GM21390 (cell line): ENCODE results near the gene ACTRT2.

Source experiments
- ATAC-seq: cut with Tn5 transposase; IDR thresholded peaks from one replicate; pipeline ENCODE4 v1.9.1; 2021; ENCODE audit not compliant: unreplicated experiment

Gene ACTRT2

DNA sequence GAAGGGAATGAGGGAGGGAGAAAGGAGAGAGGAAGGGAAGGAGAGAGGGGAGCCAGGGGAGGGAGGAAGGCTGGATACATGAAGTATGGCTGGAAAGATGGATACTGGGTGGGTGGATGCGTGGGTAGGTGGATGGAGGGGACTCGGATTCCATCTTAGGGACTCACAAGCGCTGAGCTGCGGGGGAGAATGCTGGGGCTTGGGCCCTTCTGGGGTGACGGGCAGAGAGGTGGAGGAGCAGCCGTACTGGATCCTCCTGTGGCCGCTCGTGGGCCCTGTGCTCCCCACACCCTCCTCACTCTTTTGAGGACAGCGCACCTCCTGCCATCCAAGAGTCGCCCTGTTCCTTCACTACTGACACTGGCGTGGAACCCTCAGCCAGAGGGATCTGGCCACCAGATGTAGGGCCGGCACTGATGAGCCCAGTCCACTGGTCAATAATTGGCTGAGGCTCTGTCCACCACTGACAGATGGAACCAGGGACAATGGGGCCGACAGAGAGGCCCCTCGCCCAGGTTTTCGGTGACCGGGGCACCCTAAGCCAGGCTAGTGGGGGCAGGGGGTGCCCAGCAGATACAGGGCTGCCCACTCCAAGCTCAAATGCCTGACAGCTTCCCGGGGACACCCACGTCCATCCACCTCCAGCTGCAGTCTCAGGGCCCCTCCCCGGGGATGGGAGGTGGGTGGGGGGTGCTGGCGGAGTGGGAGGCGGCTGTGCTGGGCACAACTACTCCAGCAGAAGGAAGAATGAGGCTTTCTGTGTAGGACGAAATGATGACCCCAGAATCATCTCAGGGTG, 4.4 kb upstream of the ACTRT2 start:
- ATAC-seq, result no peak

DNA sequence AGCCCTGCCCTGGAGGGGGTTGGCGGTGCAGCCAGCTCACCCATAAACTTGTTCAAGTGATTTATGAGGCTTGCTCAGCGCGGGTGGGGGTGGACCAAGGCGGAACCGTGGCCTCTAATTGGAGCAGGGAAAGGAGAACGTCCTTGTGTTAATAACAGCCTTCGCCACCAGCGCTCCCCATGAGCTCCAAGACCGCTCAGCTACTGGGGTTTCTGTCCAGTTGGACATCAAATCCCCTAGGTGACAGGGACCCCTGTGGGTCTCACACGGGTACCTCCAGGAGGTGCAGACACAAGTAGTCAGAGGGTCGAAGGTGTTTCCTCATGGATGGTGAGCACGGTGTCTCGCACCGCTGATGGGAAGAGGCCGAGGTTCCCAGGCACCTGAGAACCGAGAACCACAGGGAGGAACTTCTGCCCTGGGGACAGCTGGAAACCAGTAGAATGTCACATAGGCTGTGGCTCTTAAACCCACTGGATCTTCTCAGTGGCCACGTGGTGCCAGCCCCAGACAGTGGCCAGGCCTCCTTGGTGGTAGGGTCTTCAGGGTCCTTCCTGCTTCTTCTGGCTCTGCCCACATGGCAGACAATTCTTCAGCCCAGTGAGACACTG, 3.7 kb upstream of the ACTRT2 start:
- no peak for ATAC-seq

DNA sequence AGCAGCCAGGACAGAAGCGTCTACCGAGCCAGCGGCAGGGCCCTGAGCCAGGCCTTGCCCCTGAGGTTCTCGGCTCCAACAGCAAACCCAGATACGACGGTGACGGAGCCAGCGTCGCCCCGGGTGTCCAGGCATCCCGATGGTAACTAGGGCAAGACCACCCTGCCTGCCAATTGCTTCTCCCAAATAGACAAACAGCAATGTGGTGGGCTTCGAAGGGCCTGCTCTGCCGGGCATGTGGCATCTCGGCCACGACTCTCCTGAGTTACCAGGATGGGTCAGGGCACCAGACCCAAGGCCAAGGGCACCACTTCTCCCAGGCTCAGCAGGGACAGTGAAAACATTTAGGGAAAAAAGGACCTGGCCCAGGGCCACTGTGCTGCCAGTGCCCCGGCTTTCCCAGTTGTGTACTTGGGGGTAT, 3.2 kb upstream of the ACTRT2 start:
- no peak for ATAC-seq

DNA sequence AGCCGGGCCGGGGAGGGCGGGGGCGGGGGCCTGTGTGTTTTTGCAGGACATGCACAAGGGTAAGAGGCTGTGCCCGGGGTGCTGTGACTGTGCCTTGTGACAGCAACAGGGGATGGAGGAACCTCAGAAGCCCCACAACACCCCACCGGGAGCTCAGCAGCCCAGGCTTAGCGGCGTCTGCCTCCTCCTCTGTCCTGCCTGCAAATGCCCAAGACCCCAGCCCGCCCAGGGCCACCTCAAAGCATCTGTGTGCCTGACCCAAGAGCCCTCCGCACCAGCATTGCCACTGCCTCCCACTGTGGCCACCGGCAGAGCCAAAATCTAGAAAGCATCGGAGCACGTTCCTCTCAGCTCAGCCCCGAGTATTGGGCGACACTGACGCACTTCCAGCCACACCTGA, 2.7 kb upstream of the ACTRT2 start:
- ATAC-seq, result no peak

DNA sequence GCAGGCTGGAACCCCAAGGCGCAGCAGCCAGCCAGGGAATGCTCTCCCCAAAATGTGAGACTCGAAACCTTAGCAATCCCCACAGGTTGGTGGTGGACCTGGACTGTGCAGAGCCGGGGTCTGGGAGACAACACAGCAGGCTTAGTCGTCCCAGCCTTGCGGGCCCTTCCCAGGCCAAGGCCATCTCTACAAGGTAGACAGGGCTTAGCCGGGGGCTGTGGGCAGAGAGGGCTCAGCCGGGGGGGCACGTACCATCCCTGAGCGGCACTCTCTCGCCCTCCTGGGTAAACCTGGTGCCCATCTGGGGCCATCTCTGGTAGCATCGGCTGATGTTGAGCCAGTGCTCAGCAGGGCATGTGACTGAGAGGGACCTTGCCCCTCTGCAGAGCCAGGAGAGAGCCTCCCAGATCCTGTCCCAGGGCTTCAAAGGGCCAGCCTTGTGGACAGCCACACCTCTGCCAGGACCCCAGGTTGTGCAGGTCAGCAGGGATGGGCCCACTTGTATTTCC, 2.2 kb upstream of the ACTRT2 start:
- ATAC-seq, result no peak

DNA sequence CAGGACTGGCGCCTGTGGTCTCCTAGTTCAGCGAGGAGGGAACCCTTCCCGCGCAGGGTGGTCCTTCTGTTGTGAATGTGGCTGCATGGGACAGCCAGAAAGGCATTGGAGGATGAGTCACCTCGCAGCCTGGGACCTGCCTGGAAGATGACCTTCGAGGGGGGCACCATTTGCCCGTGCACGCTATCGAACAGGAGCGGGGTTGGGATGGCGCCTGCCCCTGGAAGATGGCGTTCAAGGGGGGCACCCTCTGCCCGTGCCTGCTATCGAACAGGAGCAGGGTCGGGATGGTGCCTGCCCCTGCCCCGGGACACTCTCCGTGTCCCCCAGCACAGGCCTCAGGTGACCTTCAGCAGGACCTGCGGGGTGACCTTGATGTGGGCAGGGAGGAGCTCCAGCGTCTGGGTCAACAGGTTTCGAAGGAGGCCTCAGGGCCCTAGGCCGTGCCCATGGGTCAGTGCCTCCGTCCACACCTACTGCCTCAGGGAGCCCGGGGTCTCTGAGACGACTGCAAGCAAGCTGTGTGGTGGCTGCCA, 1.7 kb upstream of the ACTRT2 start:
- no peak for ATAC-seq

DNA sequence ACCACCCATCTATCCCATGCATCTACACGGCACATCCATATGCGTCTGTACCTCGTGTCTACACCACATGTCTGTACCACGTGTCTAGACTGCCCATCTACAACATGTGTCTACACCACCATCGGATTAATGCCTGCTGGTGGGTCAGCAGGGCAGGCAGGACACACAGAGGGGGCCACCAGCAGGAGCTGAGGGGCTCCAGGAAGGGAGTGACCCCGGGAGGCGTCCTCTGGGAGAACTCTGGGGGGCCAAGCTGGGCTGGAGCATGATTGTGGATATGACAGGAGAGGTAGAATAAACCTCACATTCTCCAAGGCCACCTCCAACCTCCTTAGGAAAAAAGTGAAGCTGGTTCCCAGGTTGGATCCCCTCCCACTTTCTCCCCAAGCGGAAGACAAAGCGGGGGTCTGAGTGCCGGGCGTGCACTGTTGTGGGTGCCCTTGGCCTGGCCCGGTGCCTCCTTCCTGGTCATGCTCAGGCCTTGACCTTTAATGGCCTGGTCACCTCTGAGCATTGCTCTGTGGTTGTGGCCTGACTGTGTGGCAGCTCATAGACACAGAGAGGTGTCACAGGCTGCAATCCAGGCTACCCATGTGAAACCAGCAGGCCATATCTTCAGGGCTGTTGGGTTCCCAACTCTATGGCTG, 881 bp upstream of the ACTRT2 start:
- no peak for ATAC-seq

DNA sequence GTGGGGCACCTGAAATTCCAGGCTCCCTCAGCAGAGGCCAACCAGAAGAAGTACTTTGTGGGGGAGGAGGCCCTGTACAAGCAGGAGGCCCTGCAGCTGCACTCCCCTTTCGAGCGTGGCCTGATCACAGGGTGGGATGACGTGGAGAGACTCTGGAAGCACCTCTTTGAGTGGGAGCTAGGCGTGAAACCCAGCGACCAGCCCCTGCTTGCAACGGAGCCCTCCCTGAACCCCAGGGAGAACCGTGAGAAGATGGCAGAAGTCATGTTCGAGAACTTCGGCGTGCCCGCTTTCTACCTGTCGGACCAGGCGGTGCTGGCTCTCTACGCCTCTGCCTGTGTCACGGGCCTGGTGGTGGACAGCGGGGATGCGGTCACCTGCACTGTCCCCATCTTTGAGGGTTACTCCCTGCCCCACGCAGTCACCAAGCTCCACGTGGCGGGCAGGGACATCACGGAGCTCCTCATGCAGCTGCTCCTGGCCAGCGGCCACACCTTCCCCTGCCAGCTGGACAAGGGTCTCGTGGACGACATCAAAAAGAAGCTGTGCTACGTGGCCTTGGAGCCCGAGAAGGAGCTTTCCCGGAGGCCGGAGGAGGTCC, 634 bp downstream of the ACTRT2 start:
- ATAC-seq, result no peak

DNA sequence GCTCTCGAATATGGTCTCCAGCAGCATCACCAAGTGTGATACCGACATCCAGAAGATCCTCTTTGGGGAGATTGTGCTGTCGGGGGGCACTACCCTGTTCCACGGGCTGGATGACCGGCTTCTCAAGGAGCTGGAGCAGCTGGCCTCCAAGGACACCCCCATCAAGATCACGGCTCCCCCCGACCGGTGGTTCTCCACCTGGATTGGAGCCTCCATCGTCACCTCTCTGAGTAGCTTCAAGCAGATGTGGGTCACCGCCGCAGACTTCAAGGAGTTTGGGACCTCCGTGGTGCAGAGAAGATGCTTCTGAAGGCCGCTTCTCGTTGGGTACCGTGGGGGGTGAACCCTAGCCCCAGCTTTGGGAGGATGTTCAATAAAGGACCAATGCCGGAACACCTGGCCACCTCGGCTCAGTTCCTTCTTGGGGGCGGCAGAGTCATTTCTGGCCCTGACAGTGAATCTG, 1.3 kb downstream of the ACTRT2 start:
- no peak for ATAC-seq

DNA sequence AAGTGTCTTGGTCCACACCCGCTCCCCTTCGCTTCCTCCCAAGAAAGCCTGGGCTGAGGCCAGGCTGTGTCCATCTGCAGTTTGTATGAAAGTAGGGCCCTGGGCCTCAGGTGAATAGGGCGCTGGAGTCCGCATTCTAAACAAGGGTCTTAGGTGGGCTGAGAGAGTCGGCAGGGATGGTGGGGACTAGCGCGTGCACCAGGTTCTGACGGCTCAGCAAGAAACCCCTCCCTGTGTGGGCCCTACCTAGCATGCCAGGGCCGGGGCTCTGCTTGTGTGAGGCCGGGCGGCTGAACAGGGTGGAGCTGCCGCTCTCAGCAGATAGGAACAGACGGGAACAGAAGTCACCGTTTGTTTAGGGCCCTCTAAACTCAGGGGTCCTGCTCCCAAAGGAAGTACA, 1.7 kb downstream of the ACTRT2 start:
- no peak for ATAC-seq

DNA sequence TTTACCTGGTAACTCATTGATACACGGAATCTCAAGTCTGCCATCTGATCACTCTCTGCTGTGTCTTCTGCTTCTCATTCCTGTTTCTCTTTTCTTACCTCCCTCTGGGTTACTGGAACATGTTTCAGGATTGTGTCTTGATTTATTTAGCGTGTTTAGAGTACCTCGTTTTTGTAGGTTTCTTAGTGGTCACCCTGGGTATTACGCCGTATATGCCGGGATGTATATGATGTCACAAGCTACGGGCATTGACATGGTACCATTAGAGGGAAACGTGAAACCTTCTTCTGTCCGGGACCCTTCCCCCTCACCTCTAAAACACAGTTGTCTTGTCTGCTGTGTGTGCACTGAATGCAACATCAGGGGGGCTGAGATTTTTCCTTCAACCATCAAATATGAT, 2.8 kb downstream of the ACTRT2 start:
- ATAC-seq, result no peak

DNA sequence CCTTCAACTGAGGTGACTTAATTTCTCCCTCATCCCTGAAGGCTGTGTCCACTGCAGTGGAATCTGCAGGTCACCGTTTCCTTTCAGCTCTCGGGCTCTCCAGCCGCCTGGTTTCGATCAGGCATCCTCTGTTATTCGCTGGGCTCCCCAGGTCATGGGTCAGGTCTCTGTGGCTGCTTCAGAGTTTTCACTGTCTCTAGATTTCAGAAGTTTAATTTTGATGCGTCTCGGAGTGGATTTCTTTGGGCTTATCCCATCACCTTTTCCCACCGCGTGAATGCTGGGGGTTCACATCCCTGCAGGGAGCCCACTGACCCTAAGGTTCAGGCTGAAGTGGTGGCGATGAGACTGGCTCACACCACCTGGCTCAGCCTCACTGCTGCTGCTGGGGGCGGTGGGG, 3.3 kb downstream of the ACTRT2 start:
- no peak for ATAC-seq

DNA sequence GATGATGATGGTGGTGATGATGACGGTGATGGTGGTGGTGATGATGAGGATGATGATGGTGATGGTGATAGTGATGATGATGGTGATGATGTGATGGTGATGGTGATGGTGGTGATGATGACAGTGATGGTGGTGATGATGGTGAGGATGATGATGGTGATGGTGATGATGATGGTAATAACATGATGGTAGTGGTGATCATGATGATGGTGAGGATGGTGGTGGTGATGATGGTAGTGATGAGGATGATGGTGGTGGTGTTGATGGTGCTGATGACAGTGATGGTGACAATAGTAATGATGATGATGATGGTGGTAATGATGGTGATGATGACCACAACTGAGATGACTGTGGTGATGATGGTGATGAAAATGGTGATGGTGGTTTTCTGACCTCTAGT, 4.9 kb downstream of the ACTRT2 start:
- no peak for ATAC-seq

DNA sequence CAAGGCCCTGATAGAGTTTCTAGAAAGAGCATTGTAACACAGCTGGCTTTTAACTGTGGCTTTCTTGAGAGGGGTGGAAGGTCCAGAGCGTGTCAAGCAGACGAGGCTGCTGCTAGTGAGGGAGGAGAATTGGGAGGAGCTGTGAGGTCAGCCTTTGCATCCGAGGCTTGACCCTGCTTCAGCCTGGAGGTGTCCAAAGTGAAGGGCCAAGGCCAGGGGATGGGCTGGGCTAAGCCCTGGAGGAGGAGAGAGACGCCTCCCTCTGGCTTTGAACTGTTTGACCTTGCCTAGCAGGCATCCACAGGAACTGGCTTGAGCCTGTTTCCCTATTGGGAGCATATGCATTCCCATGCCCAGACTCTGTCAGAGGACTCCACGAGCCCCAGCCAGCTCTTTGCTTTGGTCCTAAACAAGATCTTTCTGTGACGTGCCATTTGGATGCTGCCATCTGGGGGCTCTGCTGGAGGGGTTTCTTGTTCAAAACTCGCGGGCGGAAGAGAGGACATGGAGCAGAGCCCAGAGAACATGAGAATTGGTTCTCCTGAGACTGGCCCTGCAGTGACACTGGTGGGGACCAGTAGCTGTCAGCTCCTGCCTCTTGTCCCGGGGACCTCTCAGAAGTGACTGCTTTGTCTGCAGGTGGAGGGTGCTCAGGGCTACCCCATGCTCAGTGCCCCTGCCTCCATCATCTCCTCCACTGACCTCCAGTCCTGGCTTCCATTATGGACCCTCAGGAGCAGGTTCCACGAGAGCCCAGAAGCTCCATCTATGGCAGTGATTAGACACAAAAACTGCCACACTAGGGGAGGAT, 5.5 kb downstream of the ACTRT2 start:
- no peak for ATAC-seq

DNA sequence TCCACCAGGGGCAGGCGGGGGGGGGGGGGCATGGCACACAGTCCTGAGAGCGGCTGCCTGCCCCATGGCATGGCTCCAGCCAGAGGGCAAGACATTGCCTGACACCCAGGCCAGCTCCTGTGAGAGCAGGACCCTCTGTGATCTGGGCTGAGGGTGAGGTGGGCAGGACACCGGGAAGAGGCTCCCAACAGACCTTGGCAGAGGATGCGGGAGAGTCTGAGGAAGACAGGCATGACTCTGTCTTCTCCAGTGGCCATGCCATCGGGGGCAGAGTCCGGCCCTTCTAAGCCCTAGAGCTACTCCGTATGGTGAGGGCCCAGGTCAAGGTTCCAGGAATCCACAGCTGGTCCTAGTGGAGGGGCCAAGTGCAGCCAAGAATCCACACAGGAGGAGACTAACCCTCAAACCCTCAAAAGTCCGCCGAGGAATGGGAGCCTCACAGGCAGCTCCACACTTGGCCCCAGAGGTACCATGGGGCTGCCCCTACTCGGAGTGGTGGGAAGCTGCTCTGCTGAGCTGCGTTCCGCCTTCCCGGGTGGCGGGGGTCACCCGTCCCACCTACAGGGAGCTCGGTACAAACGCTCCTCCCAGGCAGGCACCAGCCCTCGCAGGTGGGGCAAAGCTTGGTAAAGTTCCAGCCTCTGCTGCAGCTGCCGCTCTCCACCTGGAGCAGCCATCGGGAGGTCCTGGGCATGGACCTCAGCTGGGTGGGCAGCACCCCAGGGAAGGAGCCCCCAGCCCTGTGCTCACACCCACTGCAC, 6.5 kb downstream of the ACTRT2 start:
- ATAC-seq, result no peak

DNA sequence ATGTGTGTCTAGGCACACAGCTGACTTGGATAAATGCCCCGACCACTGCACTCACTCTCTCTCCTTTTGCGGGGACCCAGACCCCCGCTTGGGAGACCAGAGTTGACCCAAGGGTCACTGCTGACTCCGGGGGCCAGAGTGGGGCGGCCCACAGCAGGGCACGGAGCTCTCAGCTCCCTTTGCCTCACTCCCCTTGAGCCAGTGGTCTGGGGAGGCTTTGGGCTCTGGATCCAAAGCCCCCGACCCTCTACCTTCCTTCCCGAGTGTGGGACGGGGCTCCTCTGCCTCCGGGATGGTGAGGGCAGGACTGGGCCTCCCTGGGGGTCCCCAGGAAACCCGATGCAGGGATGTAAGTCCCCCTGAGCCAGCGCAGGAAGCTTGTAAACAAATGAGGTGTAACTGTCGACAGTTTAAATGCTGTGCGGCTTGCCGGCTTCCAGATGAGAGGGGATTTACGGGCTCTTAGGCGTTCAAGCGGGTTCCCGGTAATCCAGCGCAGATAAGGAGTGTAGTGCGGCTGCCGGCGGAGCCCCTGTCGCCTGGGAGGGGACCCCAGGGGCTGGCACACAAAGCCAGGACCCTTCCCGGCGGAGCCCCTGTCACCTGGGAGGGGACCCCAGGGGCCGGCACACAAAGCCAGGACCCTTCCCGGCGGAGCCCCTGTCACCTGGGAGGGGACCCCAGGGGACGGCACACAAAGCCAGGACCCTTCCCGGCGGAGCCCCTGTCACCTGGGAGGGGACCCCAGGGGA, 7.4 kb downstream of the ACTRT2 start:
- ATAC-seq, result no peak

DNA sequence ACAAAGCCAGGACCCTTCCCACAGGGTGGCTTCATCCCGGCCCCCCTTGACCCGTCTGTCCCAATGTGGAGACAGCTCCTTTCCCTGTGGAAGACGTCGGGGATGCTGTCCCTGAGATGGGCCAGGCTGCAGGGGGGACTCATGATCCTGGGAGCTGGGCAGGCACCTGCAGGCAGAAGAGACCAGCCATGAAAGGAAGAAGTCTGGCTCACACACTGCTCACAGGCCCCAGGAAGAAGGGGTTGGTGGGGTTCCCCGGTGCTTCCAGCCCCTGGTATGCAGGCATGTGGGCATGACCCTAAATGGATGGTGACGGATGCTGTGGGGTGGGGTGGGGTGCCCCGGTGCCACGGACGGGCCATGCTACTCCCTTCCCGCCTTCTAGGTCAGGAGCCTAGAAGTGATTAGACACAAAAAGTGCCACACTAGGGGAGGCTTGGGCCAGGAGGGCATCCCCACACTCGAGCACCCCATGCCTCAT, 8.3 kb downstream of the ACTRT2 start:
- ATAC-seq, result no peak

DNA sequence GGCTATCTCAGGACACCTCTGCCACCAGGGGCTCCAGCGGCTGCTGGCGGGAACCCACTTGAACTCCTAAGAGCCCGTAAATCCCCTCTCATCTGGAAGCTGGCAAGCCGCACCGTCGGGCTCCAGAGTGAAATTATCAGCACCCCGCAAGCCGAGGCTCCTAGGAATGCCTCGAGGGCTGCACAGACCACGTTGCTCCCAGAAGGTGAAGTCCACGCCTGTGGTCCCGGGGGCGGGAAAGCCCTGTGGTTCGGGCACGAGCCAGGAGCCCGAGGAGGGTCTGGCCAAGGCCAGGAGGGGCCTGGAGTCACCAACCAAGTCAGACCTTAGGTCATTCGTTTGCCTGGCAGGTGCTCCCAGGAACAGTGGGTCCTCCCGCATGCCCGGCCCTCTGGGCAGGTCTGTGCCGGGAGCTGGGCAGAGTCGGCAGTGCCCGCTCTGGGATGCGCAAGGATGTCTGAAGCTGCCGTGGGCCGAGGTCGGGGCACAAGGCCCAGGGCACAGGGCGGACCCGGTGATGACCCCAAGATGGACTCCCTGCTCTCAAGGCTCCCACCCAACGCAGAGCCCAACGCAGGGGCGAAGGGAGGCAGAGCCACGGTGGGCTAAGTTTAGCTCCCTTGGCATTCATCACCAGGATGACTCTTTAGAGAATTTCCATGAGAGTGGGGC, 8.9 kb downstream of the ACTRT2 start:
- ATAC-seq, result no peak
